ENCODE data around the gene WDR45. TPM values are rescaled to one million over a fixed set of nuclear protein-coding genes. Genes with fewer than 3 reads are reported as not detected.
A peak's percentile ranks its signal among the peaks of the same experiment; 100 is the strongest.

Gene WDR45
- total RNA-seq, 1 donor from 2014 or later = 42.1 TPM

- Histone ChIP-seq H3K27me3 (ENCODE audit: control insufficient read depth, insufficient read depth, low read length) (no peaks in the 10 kb centered on the region), H3K4me3 (ENCODE audit: low read depth, low read length) (no peak overlapping the region), H3K36me3 (ENCODE audit: control insufficient read depth, insufficient read depth, low read length) (no peaks in the 10 kb centered on the region)
- FAIRE-seq (peak; percentile 28), DNase-seq (ENCODE audit: low read depth) (no peak)
- TF ChIP-seq CTCF (IDR thresholded peaks at IDR 0.05; ENCODE audit: insufficient read depth, low read length, severe bottlenecking) = no peak
Measured at GRCh38 chrX:49106296-49106695, 26.6 kb upstream of the WDR45 start.

GRCh38 chrX:49103637-49104036 is 23.9 kb upstream of the WDR45 start:
- Histone ChIP-seq H3K36me3 (ENCODE audit: control insufficient read depth, insufficient read depth, low read length) (no peaks in the 10 kb centered on the region), H3K4me3 (ENCODE audit: low read depth, low read length) (no peak overlapping the region), H3K27me3 (ENCODE audit: control insufficient read depth, insufficient read depth, low read length) (no peaks in the 10 kb centered on the region)
- TF ChIP-seq CTCF (IDR thresholded peaks at IDR 0.05; ENCODE audit: insufficient read depth, low read length, severe bottlenecking) = no peak
- FAIRE-seq = no peak
- DNase-seq (ENCODE audit: low read depth) = no peak

- no peaks in the 10 kb centered on the region for H3K27me3 ChIP-seq (ENCODE audit: control insufficient read depth, insufficient read depth, low read length)
- no peak overlapping the region for H3K4me3 ChIP-seq (ENCODE audit: low read depth, low read length)
- no peaks in the 10 kb centered on the region for H3K36me3 ChIP-seq (ENCODE audit: control insufficient read depth, insufficient read depth, low read length)
- no peak for TF ChIP-seq CTCF (IDR thresholded peaks at IDR 0.05; ENCODE audit: insufficient read depth, low read length, severe bottlenecking)
- FAIRE-seq (no peak), DNase-seq (ENCODE audit: low read depth) (no peak)
Measured at GRCh38 chrX:49102190-49102589, 22.5 kb upstream of the WDR45 start.

- H3K36me3 ChIP-seq (ENCODE audit: control insufficient read depth, insufficient read depth, low read length) = no peaks in the 10 kb centered on the region
- no peak for DNase-seq (ENCODE audit: low read depth)
- peak overlapping the region; percentile 68 for H3K4me3 ChIP-seq (ENCODE audit: low read depth, low read length)
- FAIRE-seq = no peak
- no peak for TF ChIP-seq CTCF (IDR thresholded peaks at IDR 0.05; ENCODE audit: insufficient read depth, low read length, severe bottlenecking)
- H3K27me3 ChIP-seq (ENCODE audit: control insufficient read depth, insufficient read depth, low read length) = no peaks in the 10 kb centered on the region
Measured at GRCh38 chrX:49101629-49101984, 21.9 kb upstream of the WDR45 start.

- DNase-seq (ENCODE audit: low read depth) = peak; percentile 84
- Histone ChIP-seq H3K4me3 (ENCODE audit: low read depth, low read length) (peak overlapping the region; percentile 68), H3K36me3 (ENCODE audit: control insufficient read depth, insufficient read depth, low read length) (no peaks in the 10 kb centered on the region), H3K27me3 (ENCODE audit: control insufficient read depth, insufficient read depth, low read length) (no peaks in the 10 kb centered on the region)
- no peak for TF ChIP-seq CTCF (IDR thresholded peaks at IDR 0.05; ENCODE audit: insufficient read depth, low read length, severe bottlenecking)
- no peak for FAIRE-seq
Measured at GRCh38 chrX:49100704-49101628, 21.3 kb upstream of the WDR45 start.
